CD4-positive, alpha-beta T cell treated with Interleukin-15 for 4 hours (primary cell): ENCODE measurements around the gene CPAMD8.
"Not testable (repeated sequence)": the region's sequence is repeated elsewhere in the genome, so short reads cannot be mapped to it uniquely, and the experiment has no call there.

Source experiments
- DNase-seq: peaks from one replicate; pipeline ENCODE4 v3.0.0-alpha.2; 2020; ENCODE audit warnings: low spot score

Gene CPAMD8

GRCh38 chr19:17037966-17038500 lies 11.4 kb upstream of the CPAMD8 start:
- DNase-seq = no peak

DNA sequence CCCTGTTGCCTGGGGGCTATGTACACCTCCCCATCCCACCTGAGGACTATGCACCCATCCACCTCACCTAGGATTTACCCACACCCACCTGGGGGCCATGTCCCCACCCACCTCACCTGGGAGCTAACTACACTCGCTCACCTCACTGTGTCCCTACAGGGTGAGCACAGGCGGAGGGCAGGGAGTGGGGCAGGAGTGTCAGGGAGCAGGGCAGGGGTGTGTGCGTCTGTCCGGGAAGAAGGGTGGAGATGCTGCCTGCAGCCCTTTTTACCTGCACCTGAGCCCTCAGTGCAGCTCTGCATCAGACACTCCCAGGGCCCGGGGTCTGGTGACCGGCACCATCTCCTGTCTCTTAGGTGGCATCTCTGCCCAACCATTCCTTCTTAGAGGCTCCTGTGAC lies 10.6 kb upstream of the CPAMD8 start:
- DNase-seq = no peak

GRCh38 chr19:17036640-17037039 lies 10.0 kb upstream of the CPAMD8 start:
- no peak for DNase-seq

DNA sequence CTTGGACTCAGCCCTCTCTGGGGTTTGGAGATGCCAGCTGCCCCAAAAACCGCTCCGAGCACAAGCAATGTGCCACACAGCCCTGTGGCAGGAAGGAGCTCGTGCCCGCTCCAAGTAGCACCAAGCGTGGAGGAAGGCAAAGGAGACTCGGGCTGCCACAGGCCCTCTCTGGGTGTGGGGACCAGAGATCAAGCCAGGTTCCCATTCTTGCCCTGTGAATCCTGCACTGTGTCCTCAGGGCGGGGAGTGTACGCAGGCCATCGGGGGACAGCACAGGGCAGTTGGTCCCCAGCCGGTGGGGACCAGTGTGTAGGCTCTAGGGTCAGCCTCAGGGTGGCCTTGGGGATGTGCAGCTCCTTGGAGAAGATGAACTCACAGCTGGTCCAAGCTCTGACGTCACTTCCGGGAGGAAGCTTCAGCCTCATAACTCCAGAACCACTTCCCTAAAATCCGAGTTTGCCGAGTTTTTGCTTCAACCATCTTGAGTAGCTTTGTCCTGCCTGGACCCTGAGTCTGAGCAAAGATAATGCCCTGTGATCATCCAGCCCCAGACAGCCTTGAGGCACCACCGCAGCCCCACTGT lies 9.3 kb upstream of the CPAMD8 start:
- DNase-seq = no peak

DNA sequence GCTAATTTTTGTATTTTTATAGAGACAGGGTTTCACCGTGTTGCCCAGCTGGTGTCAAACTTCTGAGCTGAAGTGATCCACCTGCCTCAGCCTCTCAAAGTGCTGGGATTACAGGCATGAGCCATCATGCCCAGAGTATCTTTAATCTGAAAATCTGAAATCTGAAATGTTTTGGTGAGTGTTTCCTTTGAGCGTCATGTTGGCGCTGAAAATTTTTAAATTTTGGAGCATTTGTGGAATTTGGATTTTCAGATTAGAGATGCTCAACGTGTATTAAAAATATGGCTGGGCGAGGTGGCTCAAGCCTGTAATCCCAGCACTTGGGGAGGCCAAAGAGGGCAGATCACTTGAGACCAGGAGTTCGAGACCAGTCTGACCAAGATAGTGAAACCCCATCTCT lies 5.1 kb upstream of the CPAMD8 start:
- no peak for DNase-seq

- DNase-seq = no peak
Measured at GRCh38 chr19:17027535-17027975, 945 bp upstream of the CPAMD8 start.

- no peak for DNase-seq
Measured at GRCh38 chr19:17025991-17026658, 485 bp downstream of the CPAMD8 start.

DNA sequence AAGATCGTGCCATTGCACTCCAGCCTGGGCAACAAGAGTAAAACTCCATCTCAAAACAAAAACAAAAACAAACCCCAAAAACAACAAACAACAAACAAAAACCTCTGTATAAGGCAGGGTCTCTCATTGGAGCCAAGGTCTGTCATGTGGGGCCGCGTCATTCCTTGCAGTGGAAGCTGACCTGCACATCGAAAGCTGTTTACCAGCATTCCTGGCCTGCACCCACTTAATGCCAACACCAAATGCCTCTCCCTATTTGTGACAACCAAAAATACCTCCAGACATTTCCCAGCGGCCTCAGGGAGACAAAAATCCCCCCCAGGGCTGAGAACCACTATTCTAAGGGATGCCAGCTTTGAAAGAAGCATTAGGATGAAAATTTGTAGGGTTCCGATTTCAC lies 1.2 kb downstream of the CPAMD8 start:
- no peak for DNase-seq

DNA sequence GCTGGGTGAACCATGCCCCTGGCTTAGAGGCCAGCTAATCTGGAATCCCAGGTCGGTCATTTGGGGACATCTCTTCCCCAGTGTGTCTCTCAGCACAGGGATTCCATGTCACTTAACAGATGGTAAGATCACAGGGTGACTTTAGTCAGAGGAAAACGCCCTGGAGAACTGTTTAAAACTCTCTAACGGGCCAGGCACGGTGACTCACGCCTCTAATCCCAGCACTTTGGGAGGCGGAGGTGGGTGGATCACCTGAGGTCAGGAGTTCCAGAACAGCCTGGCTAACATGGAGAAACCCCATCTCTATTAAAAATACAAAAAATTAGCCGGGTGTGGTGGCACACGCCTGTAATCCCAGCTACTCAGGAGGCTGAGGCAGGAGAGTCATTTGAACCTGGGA lies 1.7 kb downstream of the CPAMD8 start:
- DNase-seq = not testable (repeated sequence)

- no peak for DNase-seq
Measured at GRCh38 chr19:17023805-17024204, 2.8 kb downstream of the CPAMD8 start.

DNA sequence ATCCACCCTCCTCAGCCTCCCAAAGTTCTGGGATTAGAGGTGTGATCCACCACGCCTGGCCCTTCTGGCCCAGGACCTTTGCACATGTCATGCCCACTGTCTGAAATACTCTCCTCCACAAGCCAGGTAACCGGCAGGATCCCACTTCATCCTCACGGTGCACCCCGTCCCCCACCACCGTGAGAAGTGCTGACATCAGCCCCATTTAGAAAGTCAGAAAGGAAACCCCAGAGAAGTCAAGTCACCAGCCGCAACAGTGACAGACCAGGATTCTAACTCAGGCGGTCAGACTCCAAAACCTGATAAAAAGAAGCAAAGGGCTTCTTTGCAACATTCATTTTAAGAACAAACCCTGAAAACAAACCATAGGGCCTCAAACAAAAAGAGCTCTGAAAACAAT lies 3.9 kb downstream of the CPAMD8 start:
- DNase-seq = no peak

GRCh38 chr19:17021793-17022590 lies 4.6 kb downstream of the CPAMD8 start:
- no peak for DNase-seq

DNA sequence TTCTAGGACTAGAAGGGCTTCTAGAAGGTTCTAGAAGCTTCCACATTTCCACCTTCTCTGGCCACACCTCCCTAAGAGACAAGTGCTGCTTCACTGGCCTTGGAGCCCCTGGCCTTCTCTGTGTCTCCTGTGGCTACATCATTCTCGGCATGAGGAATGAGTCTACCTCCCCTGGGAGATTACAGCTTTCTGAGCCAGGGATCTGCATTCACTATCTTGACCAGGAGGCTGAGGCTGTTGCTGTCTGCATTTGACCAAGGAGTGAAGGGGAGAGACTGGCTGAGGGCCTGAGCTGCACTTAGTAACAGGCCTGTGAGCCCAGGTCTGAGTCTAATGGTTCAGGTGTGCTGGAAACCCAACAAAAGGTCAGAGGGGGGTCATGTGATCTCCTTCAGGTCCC lies 5.3 kb downstream of the CPAMD8 start:
- DNase-seq = no peak

DNA sequence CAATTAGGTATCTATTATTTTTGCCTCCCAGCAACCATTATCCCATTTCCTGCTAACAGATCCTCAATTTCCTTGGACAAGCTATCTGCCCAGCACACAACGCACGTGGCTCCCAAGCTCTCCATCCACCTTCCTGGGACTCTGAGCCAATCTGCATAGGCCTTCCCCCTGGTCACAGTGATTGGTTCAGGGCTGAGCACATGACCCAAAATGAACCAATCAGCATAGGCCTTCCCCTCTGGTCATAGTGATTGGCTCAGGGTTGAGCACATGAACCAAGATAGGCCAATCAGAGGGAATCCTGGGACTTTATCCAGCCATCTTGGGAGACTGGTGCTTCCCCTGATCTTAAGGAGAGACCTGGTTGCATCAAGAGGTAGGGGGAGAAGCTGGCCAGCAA lies 5.8 kb downstream of the CPAMD8 start:
- DNase-seq = no peak

DNA sequence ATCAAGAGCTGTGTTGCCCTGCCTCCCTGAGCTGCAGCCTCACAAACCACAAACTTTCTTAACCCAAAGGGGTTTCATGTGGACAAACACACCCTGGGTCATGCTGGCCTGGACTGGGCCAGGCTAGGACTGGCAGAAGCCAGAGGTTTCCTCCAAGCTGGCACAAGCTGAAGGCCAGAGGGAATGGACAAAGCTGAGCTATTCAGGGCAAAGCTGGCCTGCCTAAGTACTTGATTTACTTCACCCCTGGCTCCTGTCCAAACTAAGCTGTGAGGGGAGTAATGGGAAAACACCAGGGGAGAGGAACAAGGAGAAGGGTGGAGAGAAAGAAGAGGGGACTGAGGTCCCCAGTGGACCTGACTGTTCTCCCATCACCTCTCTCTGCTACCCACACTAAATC lies 6.2 kb downstream of the CPAMD8 start:
- DNase-seq = no peak

- not testable (repeated sequence) for DNase-seq
Measured at GRCh38 chr19:17014212-17014861, 12.3 kb downstream of the CPAMD8 start.

DNA sequence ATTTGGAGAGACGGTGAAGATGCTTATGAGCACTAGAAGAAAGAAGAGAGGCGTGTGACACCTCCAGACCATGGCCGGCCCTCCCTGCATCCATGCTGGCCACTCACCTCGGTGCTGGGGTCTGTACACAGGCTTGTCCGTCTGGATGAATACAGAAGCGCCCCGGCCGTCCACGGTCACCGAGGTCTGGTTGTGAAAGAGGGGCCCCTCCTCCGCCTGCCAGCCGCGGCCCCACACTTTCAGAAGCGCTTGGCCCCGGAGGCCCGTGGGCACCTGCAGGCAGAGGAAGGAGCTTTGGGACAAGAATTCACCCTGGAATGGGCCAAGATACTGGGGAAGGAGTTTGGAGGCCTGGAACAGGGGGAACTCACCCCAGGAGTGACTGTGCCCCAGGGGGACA lies 15.1 kb downstream of the CPAMD8 start:
- no peak for DNase-seq

DNA sequence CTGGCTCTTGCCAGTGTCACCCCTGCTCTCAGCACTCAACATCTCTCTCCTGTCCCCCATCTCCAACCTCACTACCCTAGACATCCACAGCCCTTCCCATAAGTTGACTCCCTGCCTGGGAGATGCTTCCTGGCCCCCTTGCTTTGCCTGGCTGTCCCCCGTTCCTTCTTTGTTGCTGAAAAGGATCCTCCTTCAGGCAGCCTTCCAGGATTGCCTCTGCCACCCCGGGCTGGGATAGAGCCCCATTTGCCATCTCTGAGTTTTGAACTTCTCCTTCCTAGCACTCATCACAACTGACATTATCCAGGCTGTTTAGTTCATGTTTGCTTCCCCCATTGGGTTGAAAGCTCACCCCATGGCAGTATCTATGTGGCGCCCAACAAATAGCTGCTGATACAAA lies 20.0 kb downstream of the CPAMD8 start:
- DNase-seq = no peak

DNA sequence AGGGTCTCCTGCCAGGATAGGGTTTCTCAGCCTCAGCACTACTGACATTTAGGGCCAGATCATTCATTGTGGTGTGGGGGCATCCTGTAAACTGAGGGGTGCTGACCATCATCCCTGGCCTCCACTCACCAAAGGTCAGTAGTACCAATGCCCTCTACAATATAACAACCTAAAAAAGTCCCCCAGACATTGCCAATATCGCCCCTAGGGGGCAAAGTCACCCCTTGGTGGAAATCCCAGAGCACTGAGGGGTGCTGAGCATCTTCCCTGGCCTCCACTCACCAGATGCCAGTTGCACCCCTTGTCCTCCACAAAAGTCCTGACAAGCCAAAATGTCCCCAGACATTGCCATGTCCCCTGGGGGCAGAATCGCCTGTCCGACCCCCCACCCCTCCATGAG lies 21.6 kb downstream of the CPAMD8 start:
- no peak for DNase-seq

GRCh38 chr19:17004386-17004785 lies 22.2 kb downstream of the CPAMD8 start:
- no peak for DNase-seq

DNA sequence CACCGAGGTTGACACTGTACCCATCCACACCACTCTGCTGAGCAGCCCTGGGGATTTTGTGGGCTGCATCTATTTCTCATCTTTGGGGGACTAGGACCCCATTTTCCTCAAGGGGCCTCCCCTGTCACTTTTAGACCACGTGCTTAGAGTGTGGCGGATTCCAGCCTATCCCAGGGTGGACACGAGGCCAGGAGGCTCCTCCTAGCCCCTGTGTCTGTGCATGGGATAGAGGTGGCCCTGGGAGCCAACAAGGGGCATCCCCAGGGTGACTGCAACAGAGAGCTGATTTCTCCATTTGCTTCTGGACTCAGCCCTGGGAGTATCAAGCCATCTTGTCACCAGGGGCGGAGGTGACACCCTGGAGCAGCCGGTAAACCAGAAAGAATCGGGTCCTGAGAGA lies 24.2 kb downstream of the CPAMD8 start:
- no peak for DNase-seq

GRCh38 chr19:17001603-17002183 lies 24.9 kb downstream of the CPAMD8 start:
- peak; percentile 78 for DNase-seq
